IPS-18c (cell line): ENCODE data around the gene RUSF1.
"Not testable (repeated sequence)": the region's sequence is repeated elsewhere in the genome, so short reads cannot be mapped to it uniquely, and the experiment has no call there.

Experiments used
- H3K4me3 ChIP-seq: 2 replicates; pipeline ENCODE4 v1.7.0; 2013; ENCODE audit warnings: low read depth, mild to moderate bottlenecking, low read length, moderate library complexity; ENCODE audit not compliant: insufficient read depth
- H3K9me3 ChIP-seq: one replicate; pipeline ENCODE4 v1.6.1; 2013; ENCODE audit warnings: mild to moderate bottlenecking, low read length, moderate library complexity; ENCODE audit not compliant: control insufficient read depth, insufficient read depth

RUSF1 gene

GRCh38 chr16:31523768-31524167, 15.6 kb upstream of the RUSF1 start:
- not testable (repeated sequence) for H3K9me3 ChIP-seq

GRCh38 chr16:31522071-31522470, 13.9 kb upstream of the RUSF1 start:
- H3K9me3 ChIP-seq = peaks cover 2% of the 10 kb centered on the region
- no peak overlapping the region for H3K4me3 ChIP-seq

More at GRCh38 chr16:31523768-31524167, 15.6 kb upstream of the RUSF1 start:
- not testable (repeated sequence) for H3K4me3 ChIP-seq

- no peak overlapping the region for H3K4me3 ChIP-seq
- H3K9me3 ChIP-seq = peaks cover 2% of the 10 kb centered on the region
These were observed 13.2 kb upstream of the RUSF1 start for GRCh38 chr16:31521368-31521767.

GRCh38 chr16:31519759-31520431, 11.7 kb upstream of the RUSF1 start:
- H3K9me3 ChIP-seq = peaks cover 2% of the 10 kb centered on the region

GRCh38 chr16:31517800-31518402, 9.7 kb upstream of the RUSF1 start:
- peaks cover 2% of the 10 kb centered on the region for H3K9me3 ChIP-seq
- no peak overlapping the region for H3K4me3 ChIP-seq

More at GRCh38 chr16:31519759-31520431, 11.7 kb upstream of the RUSF1 start:
- no peak overlapping the region; the same call in 1 of the 2 replicates for H3K4me3 ChIP-seq

GRCh38 chr16:31513884-31514283, 5.7 kb upstream of the RUSF1 start:
- H3K4me3 ChIP-seq = no peak overlapping the region
- no peaks in the 10 kb centered on the region for H3K9me3 ChIP-seq

- H3K4me3 ChIP-seq = no peak overlapping the region
- H3K9me3 ChIP-seq = no peaks in the 10 kb centered on the region
These were observed 4.9 kb upstream of the RUSF1 start for GRCh38 chr16:31513126-31513525.

- Histone ChIP-seq H3K4me3 (peak overlapping the region; percentile 90), H3K9me3 (no peaks in the 10 kb centered on the region)
These were observed 560 bp upstream of the RUSF1 start for GRCh38 chr16:31508706-31509195.

- Histone ChIP-seq H3K9me3 (no peaks in the 10 kb centered on the region), H3K4me3 (peak overlapping the region; percentile 90)
These were observed 618 bp downstream of the RUSF1 start for GRCh38 chr16:31507617-31507928.

GRCh38 chr16:31505483-31505882, 2.7 kb downstream of the RUSF1 start:
- Histone ChIP-seq H3K9me3 (no peaks in the 10 kb centered on the region), H3K4me3 (no peak overlapping the region)

GRCh38 chr16:31504159-31504558, 4.0 kb downstream of the RUSF1 start:
- H3K9me3 ChIP-seq = no peaks in the 10 kb centered on the region

GRCh38 chr16:31503555-31503954, 4.6 kb downstream of the RUSF1 start:
- H3K9me3 ChIP-seq, H3K4me3 ChIP-seq: not testable (repeated sequence)

More at GRCh38 chr16:31504159-31504558, 4.0 kb downstream of the RUSF1 start:
- H3K4me3 ChIP-seq = no peak overlapping the region

GRCh38 chr16:31502981-31503380, 5.2 kb downstream of the RUSF1 start:
- Histone ChIP-seq H3K4me3 (no peak overlapping the region), H3K9me3 (no peaks in the 10 kb centered on the region)

GRCh38 chr16:31501966-31502348, 6.2 kb downstream of the RUSF1 start:
- H3K9me3 ChIP-seq = no peaks in the 10 kb centered on the region
- H3K4me3 ChIP-seq = no peak overlapping the region

GRCh38 chr16:31501226-31501965, 6.8 kb downstream of the RUSF1 start:
- Histone ChIP-seq H3K9me3 (no peaks in the 10 kb centered on the region), H3K4me3 (no peak overlapping the region)

- Histone ChIP-seq H3K4me3 (no peak overlapping the region), H3K9me3 (no peaks in the 10 kb centered on the region)
These were observed 8.3 kb downstream of the RUSF1 start for GRCh38 chr16:31499928-31500327.

GRCh38 chr16:31498493-31498892, 9.7 kb downstream of the RUSF1 start:
- Histone ChIP-seq H3K4me3 (no peak overlapping the region), H3K9me3 (no peaks in the 10 kb centered on the region)

GRCh38 chr16:31496670-31497069, 11.5 kb downstream of the RUSF1 start:
- Histone ChIP-seq H3K4me3 (no peak overlapping the region), H3K9me3 (peaks cover 2% of the 10 kb centered on the region)
